ENCODE data around the gene FGFR3.

FGFR3 gene

DNA sequence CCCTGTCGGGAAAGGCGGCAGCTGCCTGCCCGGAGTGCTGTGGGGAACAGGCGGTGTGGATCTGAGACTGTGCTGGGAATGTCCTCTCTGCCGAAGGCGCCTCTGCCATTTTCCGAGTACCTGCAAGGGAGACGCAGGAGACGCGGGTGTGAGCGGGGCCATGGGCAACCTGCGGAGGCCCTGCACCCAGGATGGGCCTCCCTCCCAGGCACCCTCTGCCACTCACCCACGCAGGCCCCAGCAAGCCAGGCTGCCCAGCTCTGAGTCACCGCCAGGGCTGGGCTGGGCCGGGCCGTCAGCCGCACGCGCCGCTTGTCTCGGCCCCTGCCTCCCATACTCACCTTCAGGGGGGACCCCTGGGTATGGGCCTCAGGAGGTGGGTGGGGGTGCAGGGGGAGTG is 3.5 kb upstream of the FGFR3 start:
- no peak for DNase-seq

DNA sequence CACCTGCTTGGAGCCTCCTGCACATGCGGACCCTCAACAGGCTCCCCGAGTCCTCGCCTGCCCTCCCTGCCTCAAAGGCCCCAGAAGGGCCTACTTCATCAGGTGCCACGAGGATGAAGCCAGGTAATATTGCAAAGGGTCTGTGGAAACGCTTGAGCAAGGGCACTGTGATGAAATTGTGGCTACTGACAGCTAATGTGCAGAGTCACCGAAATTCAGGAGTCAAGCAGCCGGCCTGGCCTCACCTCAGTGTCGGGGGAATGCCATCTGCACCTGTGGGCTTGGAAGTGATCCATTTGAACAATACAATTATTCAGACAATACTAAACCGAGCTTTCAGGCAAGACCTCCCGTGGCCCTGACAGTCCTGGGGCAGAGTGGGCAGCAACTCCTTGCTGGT is 3.1 kb upstream of the FGFR3 start:
- no peak for DNase-seq

DNA sequence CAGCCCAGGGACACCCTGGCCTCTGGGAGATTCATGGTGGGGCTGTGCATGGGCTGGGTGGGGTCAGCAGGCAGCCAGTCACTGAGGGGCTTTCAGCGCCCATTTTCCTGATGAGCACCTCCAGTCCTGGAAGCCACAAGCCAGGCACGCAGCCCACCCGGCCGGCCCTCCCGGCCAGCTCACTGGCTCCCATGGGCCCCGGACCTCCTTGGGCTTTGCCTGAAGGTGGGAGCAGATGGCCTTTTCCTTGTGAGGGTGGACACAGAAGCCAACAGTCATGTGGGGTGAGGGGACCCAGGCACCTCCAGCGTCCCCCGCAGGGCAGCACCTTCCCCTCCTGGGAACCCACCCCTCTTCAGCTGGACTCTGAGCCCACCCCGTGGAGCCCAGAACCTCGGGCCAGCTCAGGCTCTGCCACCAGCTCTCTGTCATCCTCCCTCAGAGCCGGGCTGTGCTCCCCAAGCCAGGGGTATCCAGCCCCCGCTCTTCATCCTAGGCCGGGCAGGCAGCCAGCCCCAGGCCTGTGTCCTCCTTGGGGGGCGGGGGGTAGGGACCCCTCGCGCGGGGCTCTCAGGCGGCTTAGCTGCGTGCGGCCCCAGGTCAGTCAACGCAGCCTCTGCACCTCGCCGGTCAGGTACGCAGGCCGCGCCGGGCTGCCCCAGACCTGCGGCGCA is 798 bp upstream of the FGFR3 start:
- no peak for DNase-seq

- DNase-seq, result peak; percentile 5
Observed at GRCh38 chr4:1793496-1793840, 375 bp downstream of the FGFR3 start.

DNA sequence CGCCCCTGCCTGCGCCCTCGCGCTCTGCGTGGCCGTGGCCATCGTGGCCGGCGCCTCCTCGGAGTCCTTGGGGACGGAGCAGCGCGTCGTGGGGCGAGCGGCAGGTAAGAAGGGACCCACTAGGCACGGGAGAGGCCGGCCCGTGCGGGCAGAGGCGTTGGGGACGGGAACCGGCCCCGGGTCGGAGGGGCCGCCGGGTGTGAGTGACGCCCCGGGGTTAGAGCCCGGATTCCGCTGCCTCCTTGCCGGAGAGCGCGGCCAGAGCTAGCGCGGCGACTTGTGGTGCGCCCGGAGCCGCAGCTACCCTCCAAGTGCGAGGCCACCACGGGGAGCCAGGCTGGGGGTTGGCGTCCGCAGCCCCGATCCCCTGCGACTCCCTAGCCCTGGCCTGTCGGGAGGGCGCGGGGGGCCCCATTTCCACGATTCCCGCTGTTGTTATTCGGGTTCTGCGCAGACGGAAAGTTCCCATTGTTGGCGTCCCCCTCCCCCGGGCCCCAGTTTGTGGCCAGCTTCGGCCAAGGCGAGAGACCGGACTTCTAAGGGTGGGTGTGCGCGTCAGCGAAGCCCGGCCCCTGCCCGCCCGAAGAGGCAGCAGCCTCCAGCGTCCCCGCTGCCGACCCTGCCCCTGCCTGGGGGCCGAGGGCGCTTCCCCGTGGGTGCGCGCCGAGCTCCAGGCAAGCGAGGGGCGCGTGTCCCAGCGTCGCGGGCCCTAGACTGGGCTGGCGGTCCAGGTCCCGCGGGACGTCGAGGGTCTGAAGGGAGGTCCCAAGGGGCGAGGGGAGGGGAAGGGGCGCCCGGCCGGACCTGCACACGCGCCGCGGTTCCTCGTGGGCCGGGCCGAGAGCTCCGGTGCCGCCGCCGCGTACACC is 1.1 kb downstream of the FGFR3 start:
- DNase-seq, result no peak

DNA sequence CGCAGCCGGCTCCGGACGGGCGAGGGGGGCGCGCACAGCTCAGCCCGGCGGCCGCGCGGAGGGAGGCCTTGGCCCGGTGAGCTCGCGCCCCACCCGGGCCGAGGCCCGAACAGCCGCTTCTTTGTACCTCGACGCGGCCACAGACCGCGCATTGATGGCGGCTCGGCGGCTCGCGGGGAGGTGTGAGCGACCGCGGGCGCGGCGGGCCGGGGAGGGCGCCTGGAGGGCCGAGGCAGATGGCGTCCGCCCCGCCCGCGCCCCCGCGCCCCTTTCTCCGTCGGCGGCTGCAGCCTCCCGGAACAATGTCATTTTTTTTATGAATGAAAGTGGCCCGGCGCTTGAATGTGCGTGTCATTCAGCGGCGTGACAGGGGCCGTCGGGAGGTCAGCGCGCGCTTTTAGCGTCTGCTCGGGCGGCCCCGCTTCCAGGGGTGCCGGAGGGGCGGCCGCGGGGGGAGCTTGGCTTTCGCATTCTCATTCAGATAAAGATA is 1.8 kb downstream of the FGFR3 start:
- DNase-seq, result no peak

DNA sequence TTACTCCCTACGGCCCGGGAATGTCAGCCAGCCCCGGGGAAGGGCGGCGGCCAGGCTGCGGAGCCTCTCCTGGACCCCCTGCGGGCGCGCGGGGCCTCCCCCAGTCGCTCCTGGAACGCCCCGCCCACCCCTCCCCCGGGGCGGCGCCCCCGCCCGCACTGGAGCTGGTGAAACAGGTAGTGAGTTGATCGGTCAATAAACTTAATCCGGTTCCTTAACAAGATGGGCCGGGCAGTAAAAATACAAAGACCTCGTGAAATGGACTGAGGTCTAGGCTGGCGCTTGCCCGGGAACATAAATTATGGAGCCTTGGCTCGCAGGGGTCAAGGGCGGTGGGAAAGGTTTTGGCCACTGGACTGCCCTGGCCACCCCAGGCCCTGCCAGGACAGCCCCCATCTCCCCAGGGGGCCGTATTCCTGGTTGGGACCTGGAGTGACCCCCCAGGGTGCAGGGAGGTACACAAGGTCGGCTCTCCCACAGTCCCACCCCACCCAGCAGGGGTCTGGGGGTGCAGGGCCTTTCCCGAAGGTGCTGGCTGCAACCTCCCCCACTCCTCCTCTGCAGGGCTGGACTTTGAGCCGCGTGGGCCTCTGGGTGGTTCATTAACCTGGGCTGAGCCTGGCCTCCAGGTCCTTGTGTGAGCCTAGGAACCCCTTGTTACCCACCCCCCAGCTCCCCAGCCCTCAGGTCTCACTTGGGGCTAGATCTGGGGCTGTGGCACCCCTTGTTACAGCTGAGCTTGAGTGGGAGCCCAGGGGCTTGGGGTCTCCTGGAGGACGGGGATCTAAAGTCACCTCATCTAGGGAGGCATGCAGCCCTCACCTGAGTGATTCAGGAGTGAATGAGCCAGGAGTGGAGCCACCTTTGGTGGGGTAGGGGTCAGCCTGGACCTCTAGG is 2.5 kb downstream of the FGFR3 start:
- no peak for DNase-seq

- no peak for DNase-seq
Observed at GRCh38 chr4:1796486-1797204, 3.6 kb downstream of the FGFR3 start.

DNA sequence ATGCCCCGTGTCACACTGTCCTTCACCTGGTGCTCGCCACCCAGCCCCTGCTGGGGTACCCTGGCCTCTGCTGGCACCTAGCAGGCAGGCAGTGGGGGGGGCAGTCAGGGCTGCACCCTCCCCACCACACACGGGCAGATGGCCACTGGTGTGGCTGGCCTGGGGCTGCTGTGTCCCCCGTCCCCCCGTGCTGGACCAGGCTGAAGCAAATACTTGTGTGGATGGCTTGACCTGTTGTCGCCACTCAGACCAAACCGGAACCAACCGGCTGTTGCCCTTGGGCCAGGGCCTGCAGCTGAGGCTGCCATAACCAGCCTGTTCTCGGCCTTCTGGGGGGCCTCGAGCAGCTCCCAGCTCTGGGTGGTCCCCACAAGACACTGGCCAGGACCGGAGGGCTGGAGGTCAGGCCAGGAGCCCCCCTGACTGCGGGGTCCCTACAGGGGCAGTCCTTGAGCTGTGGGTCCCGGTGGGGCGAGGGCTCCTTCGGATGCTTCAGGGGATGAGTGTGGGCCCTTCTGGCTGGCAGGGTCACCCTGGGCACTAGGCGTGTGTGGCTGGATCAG is 4.3 kb downstream of the FGFR3 start:
- DNase-seq, result no peak

GRCh38 chr4:1797861-1798579 is 4.9 kb downstream of the FGFR3 start:
- DNase-seq, result no peak

GRCh38 chr4:1798580-1799386 is 5.7 kb downstream of the FGFR3 start:
- no peak for DNase-seq

DNA sequence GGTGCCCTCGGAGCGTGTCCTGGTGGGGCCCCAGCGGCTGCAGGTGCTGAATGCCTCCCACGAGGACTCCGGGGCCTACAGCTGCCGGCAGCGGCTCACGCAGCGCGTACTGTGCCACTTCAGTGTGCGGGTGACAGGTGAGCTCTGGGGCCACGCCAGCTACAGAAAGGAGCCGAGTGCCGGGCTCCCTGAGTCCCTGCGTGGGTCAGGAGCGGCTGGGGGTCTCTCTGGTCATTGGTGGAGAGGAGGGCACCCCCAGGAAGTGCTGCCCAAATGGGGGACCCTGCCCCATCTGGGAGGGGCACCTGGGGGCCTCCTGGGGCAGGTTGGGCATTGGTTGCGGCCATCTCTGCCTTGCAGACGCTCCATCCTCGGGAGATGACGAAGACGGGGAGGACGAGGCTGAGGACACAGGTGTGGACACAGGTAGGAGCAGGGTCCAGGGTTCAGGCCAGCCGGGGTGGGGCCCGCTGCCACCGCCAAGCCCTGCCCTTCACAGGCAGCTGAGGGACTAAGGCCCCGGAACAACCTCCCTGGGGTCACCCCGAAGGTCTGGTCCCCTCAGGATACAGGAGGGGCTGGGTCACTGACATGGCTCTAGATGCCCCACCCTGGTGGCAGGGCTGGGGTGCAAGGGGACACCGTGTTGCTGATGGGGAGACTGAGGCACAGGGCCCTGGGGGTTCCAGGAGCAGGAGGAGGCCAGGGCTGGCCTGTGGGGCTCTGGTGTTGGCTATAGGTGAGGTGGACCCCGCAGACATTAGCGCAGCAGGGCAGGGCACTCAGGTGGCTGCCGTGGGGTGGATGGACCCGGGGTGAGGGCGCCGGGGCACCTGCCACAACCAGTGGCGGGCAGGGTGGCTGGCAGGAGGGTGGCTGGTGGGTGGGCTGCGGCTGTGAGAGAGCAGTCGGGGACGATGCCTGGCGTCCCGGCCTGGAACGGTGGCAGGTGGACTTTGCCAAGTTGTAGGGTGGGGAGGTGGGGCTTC is 6.6 kb downstream of the FGFR3 start:
- DNase-seq, result no peak

DNA sequence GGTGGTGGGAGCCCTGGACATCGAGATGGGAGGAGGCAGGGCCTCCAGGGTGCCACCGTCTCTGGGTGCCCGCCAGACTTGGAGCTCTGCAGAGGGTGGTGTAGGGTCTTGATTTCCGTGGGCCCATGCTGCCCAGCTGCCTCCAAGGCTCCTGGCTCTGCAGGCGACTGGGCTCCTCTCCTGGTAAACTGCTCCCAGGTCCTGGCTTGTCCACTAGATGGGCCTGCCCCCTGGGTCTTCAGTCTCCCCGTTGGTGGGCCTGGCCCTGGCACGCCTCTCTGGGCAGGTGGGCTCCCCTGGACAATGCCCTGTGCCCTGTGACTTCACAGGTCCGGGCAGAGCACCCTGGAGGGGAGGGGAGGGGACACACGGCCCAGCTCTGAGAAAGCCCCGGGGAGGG is 7.7 kb downstream of the FGFR3 start:
- DNase-seq, result no peak

DNA sequence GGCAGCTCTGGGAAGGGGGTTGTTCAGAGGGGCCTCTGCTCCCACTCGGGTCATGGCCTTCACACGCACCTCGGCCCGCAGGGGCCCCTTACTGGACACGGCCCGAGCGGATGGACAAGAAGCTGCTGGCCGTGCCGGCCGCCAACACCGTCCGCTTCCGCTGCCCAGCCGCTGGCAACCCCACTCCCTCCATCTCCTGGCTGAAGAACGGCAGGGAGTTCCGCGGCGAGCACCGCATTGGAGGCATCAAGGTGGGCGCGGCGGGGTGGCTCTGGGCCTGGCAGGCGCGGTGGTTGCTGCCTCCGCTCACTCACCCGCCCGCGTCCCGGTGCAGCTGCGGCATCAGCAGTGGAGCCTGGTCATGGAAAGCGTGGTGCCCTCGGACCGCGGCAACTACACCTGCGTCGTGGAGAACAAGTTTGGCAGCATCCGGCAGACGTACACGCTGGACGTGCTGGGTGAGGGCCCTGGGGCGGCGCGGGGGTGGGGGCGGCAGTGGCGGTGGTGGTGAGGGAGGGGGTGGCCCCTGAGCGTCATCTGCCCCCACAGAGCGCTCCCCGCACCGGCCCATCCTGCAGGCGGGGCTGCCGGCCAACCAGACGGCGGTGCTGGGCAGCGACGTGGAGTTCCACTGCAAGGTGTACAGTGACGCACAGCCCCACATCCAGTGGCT is 8.3 kb downstream of the FGFR3 start:
- no peak for DNase-seq

DNA sequence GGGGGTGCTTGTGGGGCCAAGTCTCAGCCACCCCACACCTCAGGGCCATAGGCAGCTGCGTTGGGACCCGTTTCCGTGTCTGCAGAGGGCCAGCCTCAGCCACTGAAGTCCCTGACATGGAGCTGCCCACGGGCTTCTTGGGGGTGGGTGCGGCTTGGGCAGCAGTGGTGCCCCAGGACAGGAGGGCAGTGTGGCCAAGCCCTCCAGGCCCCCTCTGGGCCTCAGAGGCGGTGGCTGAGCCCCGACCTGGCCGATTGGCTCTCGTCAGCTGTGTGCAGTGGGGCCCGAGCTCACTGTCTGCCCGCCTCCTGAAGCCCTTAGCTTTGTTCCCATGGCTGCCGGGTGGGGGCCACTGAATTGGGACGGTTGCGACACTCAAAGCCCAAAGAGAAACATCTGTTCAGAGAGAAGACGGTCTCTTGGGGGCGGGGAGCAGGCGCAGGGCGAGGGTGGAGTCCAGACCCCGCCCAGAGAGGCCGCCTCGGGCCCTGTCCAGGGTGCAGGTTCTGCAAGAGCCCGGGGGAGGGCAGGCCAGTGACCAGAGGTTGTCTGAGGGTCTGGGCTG is 9.1 kb downstream of the FGFR3 start:
- no peak for DNase-seq

DNA sequence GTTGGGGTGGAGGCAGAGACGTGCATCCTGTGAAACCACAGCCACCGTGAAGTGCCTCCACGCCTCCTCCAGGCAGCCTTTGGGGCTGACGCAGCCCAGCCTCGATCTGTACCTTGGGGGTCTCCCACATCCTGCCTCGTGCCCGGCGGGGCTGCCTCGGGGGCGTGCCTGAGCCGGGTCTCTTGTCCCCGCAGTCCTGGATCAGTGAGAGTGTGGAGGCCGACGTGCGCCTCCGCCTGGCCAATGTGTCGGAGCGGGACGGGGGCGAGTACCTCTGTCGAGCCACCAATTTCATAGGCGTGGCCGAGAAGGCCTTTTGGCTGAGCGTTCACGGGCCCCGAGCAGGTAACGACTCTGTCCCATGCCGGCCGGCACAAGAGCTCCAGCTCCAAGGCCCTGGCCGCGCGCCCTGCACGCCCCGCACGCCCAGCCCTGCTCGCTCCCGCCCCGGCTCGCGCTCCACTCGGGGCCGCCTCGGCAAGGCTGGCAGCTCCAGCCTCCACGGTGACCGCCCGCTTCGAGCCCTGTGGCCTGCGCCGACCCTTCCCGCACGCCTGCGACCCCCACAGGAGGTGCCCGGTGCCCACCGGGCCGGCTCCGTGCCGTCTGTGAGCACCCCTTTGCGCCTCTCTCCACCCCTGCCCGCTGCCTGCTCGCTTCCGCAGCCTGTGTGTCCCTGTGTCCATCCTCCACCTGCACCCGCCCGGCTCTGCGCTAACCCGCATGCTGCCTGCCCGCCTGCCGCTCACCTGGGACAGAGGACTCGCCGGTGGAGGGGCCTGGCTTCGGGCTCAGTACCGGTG is 9.8 kb downstream of the FGFR3 start:
- DNase-seq, result no peak
